ENCODE data around the gene RCOR3.
"Not testable (repeated sequence)": the region's sequence is repeated elsewhere in the genome, so short reads cannot be mapped to it uniquely, and the experiment has no call there.

Gene RCOR3

DNA sequence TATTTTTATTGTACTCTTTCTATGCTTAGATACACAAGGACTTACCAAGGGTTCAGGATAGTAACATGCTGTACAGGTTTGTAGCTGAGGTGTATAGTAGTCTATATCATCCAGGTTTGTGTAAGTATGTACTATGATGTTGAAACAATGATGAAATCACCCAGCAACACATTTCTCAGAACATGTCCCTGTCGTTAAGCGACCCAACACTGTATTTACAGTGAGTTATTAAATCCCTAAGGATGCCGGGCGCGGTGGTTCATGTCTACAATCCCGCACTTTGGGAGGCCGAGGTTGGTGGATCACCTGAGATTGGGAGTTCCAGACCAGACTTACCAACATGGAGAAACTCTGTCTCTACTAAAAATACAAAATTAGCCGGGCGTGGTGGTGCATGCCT, 21.6 kb upstream of the RCOR3 start:
- no peak for TF ChIP-seq TAF1 (IDR thresholded peaks at IDR 0.05; ENCODE audit: borderline replicate concordance, low read depth, low read length)
- TF ChIP-seq POLR2A (IDR thresholded peaks at IDR 0.05; ENCODE audit: low read depth, low read length) = no peak
- TF ChIP-seq POLR2AphosphoS5 (IDR thresholded peaks at IDR 0.05; ENCODE audit: low read depth, low read length) = no peak
- FAIRE-seq (no peak), DNase-seq (ENCODE audit: insufficient read length) (no peak)

DNA sequence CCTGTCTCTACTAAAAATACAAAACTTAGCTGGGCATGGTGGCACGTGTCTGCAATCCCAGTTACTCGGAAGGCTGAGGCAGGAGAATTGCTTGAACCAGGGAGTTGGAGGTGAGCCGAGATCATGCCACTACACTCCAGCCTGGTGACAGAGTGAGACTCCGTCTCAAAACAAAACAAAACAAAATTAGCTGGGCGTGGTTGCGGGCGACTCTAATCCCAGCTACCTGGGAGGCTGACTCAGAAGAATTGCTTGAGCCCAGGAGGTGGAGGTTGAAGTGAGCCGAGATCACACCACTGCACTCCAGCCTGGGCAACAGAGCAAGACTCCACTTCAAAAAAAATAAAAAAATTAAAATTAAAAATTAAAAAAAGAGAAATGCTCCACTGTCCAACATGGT, 18.6 kb upstream of the RCOR3 start:
- not testable (repeated sequence) for DNase-seq (ENCODE audit: insufficient read length); FAIRE-seq

DNA sequence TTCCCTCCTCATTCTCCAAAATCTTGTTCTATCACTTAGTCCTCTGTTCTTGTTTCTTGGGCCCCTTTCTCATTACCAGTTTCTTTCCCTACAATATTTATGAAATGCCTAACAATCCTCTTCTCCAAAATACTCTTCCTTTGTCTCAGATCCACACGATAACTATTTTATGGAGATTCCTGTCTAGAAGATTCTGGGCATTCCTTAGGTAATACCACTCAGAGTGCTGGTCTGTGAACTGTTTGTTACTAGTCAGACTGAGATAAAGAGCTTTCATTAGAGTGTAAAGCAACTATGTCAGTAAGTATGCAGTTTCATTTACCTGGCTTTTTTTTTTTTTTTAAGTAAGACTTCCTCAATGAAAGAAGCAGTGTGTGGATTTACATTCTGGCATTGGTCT, 18.1 kb upstream of the RCOR3 start:
- TF ChIP-seq TAF1 (IDR thresholded peaks at IDR 0.05; ENCODE audit: borderline replicate concordance, low read depth, low read length) = no peak
- TF ChIP-seq POLR2A (IDR thresholded peaks at IDR 0.05; ENCODE audit: low read depth, low read length) = no peak
- TF ChIP-seq POLR2AphosphoS5 (IDR thresholded peaks at IDR 0.05; ENCODE audit: low read depth, low read length) = no peak
- DNase-seq (ENCODE audit: insufficient read length) (no peak), FAIRE-seq (no peak)

DNA sequence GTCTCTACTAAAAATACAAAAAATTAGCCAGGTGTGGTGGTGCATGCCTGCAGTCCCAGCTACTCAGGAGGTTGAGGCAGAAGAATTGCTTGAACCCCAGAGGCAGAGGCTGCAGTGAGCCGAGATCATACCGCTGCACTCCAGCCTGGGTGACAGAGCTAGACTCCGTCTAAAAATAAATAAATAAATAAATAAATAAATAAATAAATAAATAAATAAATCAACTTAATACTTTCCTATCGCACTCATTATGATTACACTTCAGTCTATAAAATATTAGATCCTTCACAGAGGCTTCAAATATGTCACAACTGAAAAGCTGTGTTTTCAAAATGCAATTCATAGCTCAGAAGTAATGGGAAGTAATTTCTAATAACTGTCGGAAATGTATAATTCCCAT, 15.5 kb upstream of the RCOR3 start:
- FAIRE-seq; DNase-seq (ENCODE audit: insufficient read length): not testable (repeated sequence)

DNA sequence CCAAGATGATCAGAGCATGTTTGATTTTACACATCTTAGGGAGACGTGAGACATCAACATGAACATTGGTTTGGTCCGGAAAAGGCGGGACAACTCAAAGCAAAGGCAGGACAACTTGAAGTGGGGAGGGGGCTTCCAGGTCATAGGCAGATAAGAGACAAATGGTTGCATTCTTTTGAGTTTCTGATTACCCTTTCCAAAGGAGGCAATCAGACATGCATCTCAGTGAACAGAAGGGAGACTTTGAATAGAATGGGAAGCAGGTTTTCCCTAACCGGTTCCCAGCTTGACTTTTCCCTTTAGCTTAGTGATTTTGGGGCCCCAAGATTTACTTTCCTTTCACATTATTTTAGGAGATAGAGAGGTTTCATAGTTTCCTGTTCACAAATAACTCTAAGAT, 12.6 kb upstream of the RCOR3 start:
- not testable (repeated sequence) for FAIRE-seq; DNase-seq (ENCODE audit: insufficient read length)

DNA sequence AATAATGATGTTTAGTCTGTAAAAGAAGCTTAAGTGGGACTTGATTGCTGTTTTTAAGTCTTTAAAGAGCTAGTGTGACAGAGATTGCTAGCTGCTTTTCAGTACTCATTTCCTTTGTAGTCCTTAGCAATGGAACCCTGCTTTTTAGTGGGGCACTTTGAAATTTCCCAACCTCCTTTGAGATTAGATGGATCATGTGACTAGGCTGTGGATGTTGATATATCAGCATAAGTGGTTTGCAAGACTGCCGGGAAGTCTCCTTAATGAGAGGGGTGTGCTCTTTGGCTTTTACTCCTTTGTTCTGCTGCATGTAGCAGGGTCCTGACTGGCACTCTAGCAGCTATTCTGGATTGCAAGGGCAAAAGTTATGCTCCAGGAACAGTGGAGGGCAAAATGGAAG, 11.2 kb upstream of the RCOR3 start:
- DNase-seq (ENCODE audit: insufficient read length) (no peak), FAIRE-seq (no peak)
- no peak for TF ChIP-seq POLR2A (IDR thresholded peaks at IDR 0.05; ENCODE audit: low read depth, low read length)
- TF ChIP-seq TAF1 (IDR thresholded peaks at IDR 0.05; ENCODE audit: borderline replicate concordance, low read depth, low read length) = no peak
- no peak for TF ChIP-seq POLR2AphosphoS5 (IDR thresholded peaks at IDR 0.05; ENCODE audit: low read depth, low read length)

DNA sequence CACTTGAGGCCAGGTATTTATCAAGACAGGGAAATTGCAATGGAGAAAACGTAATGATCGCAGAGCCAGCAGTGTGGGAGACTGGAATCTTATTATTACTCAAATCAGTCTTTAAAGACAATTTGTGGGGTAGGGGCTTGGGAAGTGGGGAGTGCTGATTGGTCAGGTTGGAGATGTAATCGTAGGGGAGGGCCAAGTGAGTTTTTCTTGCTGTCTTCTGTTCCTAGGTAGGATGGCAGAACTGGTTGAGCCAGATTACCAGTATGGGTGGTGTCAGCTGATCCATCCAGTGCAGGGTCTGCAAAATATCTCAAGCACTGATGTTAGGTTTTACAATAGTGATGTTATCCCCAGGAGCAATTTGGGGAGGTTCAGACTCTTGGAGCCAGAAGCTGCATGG, 9.6 kb upstream of the RCOR3 start:
- not testable (repeated sequence) for FAIRE-seq; DNase-seq (ENCODE audit: insufficient read length)

DNA sequence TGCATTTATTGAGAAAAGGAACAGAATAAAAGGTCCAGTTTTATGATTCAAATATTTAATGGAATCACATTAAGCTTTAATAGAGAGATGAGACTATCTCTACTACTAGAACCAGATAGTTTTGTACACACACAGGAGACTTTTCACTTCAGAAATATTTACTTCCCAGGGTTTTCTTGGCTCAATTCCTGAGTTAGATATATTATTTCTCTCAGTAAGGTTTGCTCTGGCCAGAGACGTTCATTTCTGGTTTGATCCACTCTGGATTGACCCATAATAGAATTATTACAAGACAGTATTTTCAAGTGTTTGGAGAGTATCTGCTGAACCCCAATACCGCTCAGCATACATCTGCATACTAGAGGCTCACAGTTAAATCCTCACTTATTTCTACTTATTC, 1.3 kb upstream of the RCOR3 start:
- DNase-seq (ENCODE audit: insufficient read length) (no peak), FAIRE-seq (no peak)
- no peak for TF ChIP-seq TAF1 (IDR thresholded peaks at IDR 0.05; ENCODE audit: borderline replicate concordance, low read depth, low read length)
- TF ChIP-seq POLR2A (IDR thresholded peaks at IDR 0.05; ENCODE audit: low read depth, low read length) = no peak
- TF ChIP-seq POLR2AphosphoS5 (IDR thresholded peaks at IDR 0.05; ENCODE audit: low read depth, low read length) = no peak

DNA sequence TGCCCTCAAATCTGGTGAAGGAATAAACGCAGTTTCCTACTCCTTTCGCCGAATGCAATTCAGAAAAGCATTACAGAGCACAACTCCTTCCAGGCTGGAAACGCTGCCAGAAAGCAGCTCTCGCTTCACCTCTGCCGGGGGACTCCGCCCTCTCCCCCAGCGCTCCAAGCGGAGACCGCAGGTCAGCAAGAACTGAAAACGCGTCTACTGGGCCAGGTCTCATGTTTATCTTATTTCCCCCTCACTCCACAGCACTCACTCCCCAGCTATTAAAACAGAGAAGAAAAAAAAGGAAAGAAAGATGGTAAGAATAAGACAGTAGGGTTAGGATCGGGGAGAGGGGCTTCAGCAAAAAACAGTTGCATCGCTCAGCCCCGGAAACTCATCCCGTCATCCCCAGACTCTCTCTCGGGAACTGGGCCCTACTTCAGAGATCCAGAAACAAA, 833 bp upstream of the RCOR3 start:
- DNase-seq (ENCODE audit: insufficient read length) = peak; percentile 37
- no peak for TF ChIP-seq TAF1 (IDR thresholded peaks at IDR 0.05; ENCODE audit: borderline replicate concordance, low read depth, low read length)
- TF ChIP-seq POLR2AphosphoS5 (IDR thresholded peaks at IDR 0.05; ENCODE audit: low read depth, low read length) = 0 out of 2 replicates have a peak, but pooled peaks have one; percentile 32
- FAIRE-seq = peak; percentile 74

DNA sequence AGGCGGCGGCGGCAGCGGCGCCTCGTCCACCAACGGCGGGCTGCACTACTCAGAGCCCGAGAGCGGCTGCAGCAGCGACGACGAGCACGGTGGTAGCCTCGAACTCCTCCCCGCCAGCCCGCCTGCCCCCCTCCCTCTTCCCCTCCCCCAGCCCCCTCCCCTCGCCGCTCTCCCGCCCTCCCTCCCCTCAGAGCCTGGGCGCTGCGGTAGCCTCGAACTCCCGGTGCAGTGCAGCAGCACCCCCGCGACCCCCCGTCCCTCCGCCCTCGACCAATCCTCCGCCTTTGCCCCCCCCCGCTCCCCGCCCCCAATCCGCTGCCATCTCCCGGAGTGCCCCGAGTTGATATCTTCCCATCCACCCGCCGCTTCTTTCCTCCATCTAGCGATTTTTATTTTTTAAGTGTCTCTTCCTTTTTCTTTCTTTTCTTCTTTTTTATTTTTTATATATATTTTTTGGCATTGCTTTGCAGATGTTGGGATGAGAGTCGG, 516 bp downstream of the RCOR3 start:
- DNase-seq (ENCODE audit: insufficient read length) (no peak), FAIRE-seq (no peak)
- TF ChIP-seq TAF1 (IDR thresholded peaks at IDR 0.05; ENCODE audit: borderline replicate concordance, low read depth, low read length) (no peak), POLR2A (IDR thresholded peaks at IDR 0.05; ENCODE audit: low read depth, low read length) (no peak), POLR2AphosphoS5 (IDR thresholded peaks at IDR 0.05; ENCODE audit: low read depth, low read length) (no peak)

DNA sequence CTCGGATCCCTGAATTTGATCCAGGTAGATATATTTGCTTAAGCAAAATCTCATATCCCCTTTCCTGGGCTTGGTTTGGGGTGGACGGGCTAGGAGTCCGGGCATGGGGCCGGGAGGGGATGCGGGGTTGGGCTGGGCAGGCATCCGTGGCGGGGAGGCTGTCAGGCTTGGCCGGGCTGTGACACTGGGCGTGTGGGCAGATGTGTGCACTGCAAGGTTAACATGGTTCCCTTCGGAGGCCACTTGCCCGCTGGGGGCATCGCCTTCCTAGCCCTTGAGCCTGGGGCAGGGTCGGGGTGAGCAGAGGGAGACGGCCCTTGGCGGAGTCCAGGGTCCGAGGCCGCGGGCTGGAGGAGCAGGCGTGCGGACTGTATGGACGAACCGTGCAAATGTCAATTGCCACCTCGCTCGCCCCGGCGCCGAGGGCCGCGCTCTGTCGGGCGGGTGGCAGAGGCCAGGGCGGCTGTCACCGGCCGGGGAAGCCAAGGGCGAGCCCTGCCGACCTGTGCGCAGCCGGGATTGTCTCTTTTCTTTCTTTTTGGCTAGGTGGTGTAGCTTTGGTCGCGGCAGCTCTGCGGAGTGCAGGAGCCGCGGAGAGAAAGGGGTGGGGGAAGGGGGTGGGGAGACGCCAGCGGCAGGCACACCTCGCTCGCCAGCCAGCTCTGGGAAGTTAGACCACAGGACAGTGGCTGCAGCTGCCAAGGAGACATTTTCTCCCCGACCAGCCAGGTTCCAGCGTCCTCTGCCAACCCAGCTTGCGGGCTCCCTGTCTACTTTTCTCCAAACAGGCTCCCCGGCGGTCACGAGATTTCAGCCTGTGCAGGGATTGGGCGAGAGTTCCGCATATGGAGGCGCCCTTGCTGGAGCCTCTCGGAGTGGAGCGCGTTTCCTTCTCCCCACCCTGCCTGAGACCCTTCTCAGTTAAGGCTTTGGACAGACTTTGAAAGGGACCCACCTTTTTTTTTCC, 1.3 kb downstream of the RCOR3 start:
- FAIRE-seq (peak; percentile 88), DNase-seq (ENCODE audit: insufficient read length) (peak; percentile 51)
- TF ChIP-seq POLR2AphosphoS5 (IDR thresholded peaks at IDR 0.05; ENCODE audit: low read depth, low read length) = no peak

DNA sequence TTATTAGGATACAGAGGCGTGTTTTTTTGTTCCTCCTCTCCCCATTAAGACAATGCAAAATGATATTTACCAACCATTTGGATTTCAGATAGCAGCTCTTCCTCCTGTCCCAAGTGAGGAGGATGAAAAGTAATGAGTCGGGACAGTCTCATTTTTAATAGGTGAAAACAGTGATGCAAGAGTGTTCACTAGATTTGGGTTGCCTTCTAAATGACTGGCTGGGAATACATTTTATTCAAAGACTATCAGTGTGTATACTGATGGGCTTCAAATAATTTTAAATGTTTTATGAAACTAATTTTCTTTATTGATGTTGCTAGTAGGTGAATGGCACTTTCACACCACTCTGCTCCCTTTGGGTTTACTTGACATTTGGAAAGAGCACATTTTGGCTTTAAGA, 2.1 kb downstream of the RCOR3 start:
- DNase-seq (ENCODE audit: insufficient read length) (no peak), FAIRE-seq (no peak)
- TF ChIP-seq TAF1 (IDR thresholded peaks at IDR 0.05; ENCODE audit: borderline replicate concordance, low read depth, low read length) (no peak), POLR2A (IDR thresholded peaks at IDR 0.05; ENCODE audit: low read depth, low read length) (no peak), POLR2AphosphoS5 (IDR thresholded peaks at IDR 0.05; ENCODE audit: low read depth, low read length) (no peak)

DNA sequence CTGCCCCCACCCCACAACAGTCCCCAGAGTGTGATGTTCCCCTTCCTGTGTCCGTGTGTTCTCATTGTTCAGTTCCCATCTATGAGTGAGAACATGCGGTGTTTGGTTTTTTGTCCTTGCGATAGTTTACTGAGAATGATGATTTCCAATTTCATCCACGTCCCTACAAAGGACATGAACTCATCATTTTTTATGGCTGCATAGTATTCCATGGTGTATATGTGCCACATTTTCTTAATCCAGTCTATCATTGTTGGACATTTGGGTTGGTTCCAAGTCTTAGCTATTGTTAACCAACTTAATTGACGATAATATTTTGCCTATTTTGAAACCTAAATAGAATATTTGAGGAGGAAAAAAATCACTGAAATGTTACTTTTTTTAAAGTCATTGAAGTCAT, 3.9 kb downstream of the RCOR3 start:
- not testable (repeated sequence) for FAIRE-seq; DNase-seq (ENCODE audit: insufficient read length)
